ENCODE measurements around the gene SMC1B. TPM values are rescaled to one million over a fixed set of nuclear protein-coding genes. Genes with fewer than 3 reads are reported as not detected.

Gene SMC1B
- total and polyA plus RNA-seq, 9 of the 15 experiments (the other 6 are each of a cell fraction or from before 2014, with no cell fraction given), result 0.03 TPM; not detected in 8

DNA sequence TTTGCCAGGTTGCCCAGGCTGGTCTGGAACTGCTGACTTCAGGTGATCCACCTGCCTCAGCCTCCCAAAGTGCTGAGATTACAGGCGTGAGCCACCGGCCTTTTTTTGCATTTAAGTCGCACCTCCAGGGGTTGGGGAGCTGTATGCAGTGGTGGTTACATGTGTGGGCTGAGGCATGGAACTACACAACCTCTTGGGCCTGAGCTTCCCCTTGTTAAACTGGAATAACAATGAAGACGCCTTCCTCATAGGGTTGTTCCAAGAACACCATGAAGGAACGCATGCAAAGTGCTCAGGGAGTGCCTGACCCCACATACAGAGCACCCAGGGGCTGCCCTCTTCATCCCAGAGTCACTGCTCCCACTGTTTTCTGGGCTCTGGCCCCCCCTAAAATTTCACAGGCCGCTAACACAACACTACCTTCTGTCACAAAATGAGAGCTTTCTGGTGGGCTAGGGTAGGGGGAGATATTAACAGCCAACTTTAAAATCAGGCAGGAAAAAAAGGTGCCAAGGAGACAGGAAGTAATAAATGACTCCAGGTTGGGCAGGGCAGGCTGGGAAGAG is 104.9 kb downstream of the SMC1B start:
- peaks cover 26 to 35% of the 10 kb centered on the region in 2 experiments; a peak in 4 of 5 replicates for H3K4me1 ChIP-seq (replicated peaks in 1 of 2; ENCODE audit: control insufficient read depth in 2 of 2, insufficient read depth in 2 of 2, low read length in 2 of 2)
- H3K27me3 ChIP-seq (ENCODE audit: control insufficient read depth in 2 of 2, insufficient read depth in 2 of 2, low read length in 2 of 2), result no peaks in the 10 kb centered on the region
- DNase-seq (ENCODE audit: extremely low read depth in 1 of 4, low spot score in 3 of 4) (no peak), FAIRE-seq (no peak), ATAC-seq (no peak)
- no peak for TF ChIP-seq CTCF (IDR thresholded peaks at IDR 0.05 in 2 of 3, conservative IDR thresholded peaks at IDR 0.05 in 1 of 3; ENCODE audit: insufficient read depth in 2 of 3, low read depth in 1 of 3, low read length in 3 of 3)
- no peak for TF ChIP-seq ZNF143 (CRISPR knock-in tag; IDR thresholded peaks at IDR 0.05)
- peak; percentile 87 for TF ChIP-seq SPI1 (IDR thresholded peaks at IDR 0.05; ENCODE audit: borderline replicate concordance, low read depth, low read length)
- no peaks in the 10 kb centered on the region for H3K9me1 ChIP-seq (ENCODE audit: control insufficient read depth, insufficient read depth, low read length)
- CTCF ChIA-PET (ENCODE audit: low intra/inter-chr PET ratio), result no interaction called here
- WGBS (ENCODE audit: insufficient coverage, low coverage, missing lambda C conversion rate), result 64% methylated on average over 6 of the region's 6 CpGs
- H3K27ac ChIP-seq (ENCODE audit: extremely low read depth, low read depth, low read length), result peak overlapping the region; percentile 72; the same call in 2 of the 3 replicates
- intact Hi-C loops (cut with micrococcal nuclease) (no loop called here), in situ Hi-C loops (cut with MboI) (no loop called here)
- H3K9me3 ChIP-seq (replicated peaks; ENCODE audit: control insufficient read depth, insufficient read depth, low read depth, low read length), result no peaks in the 10 kb centered on the region
- no peaks in the 10 kb centered on the region for H4K20me1 ChIP-seq (replicated peaks; ENCODE audit: control insufficient read depth, insufficient read depth, low read length)
- H3K79me2 ChIP-seq (ENCODE audit: control insufficient read depth, insufficient read depth, low read length), result peaks cover 36% of the 10 kb centered on the region
- peak overlapping the region; percentile 75; the same call in 1 of the 2 replicates for H3K4me2 ChIP-seq (ENCODE audit: insufficient read depth, low read length)
- H3K36me3 ChIP-seq (ENCODE audit: control insufficient read depth, insufficient read depth, low read length), result peaks cover 11% of the 10 kb centered on the region; the same call in 2 of the 3 replicates
- no peak overlapping the region; a peak in 1 of 4 replicates for H3K9ac ChIP-seq (ENCODE audit: insufficient read depth in 1 of 2, low read depth in 2 of 2, low read length in 2 of 2)
- no peak overlapping the region for H3K4me3 ChIP-seq
- POLR2A ChIA-PET, result interaction anchor here (1.6 kb wide), 1 partner anchor 12 kb away, joined by 3 read pairs; no protein-coding TSS in a partner anchor
- peak overlapping the region; percentile 95 for H2AFZ ChIP-seq (ENCODE audit: low read depth, low read length)
- BruUV-seq (replicated peaks), result no TSS peak

Measured in K562 (cell line).